ENCODE data around the gene GADD45A.

Gene GADD45A

GRCh38 chr1:67700692-67701410 lies 15.8 kb downstream of the GADD45A start:
- TF ChIP-seq, protein P1, sequence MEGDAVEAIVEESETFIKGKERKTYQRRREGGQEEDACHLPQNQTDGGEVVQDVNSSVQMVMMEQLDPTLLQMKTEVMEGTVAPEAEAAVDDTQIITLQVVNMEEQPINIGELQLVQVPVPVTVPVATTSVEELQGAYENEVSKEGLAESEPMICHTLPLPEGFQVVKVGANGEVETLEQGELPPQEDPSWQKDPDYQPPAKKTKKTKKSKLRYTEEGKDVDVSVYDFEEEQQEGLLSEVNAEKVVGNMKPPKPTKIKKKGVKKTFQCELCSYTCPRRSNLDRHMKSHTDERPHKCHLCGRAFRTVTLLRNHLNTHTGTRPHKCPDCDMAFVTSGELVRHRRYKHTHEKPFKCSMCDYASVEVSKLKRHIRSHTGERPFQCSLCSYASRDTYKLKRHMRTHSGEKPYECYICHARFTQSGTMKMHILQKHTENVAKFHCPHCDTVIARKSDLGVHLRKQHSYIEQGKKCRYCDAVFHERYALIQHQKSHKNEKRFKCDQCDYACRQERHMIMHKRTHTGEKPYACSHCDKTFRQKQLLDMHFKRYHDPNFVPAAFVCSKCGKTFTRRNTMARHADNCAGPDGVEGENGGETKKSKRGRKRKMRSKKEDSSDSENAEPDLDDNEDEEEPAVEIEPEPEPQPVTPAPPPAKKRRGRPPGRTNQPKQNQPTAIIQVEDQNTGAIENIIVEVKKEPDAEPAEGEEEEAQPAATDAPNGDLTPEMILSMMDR (IDR thresholded peaks at IDR 0.05; ENCODE audit: insufficient read depth, low read length, poor library complexity, severe bottlenecking): no peak
- Histone ChIP-seq H3K36me3 (ENCODE audit: control insufficient read depth, insufficient read depth, low read length) (no peaks in the 10 kb centered on the region), H3K4me3 (replicated peaks; ENCODE audit: low read depth, low read length) (no peak overlapping the region), H3K27me3 (replicated peaks; ENCODE audit: control insufficient read depth, insufficient read depth, low read length) (no peaks in the 10 kb centered on the region)
- no peak for DNase-seq (ENCODE audit: extremely low read depth, insufficient read length)

GRCh38 chr1:67701876-67702275 lies 16.9 kb downstream of the GADD45A start:
- DNase-seq (ENCODE audit: extremely low read depth, insufficient read length): no peak
- TF ChIP-seq, protein P1 (IDR thresholded peaks at IDR 0.05; ENCODE audit: insufficient read depth, low read length, poor library complexity, severe bottlenecking): no peak
- H3K36me3 ChIP-seq (ENCODE audit: control insufficient read depth, insufficient read depth, low read length): no peaks in the 10 kb centered on the region
- no peak overlapping the region for H3K4me3 ChIP-seq (replicated peaks; ENCODE audit: low read depth, low read length)
- no peaks in the 10 kb centered on the region for H3K27me3 ChIP-seq (replicated peaks; ENCODE audit: control insufficient read depth, insufficient read depth, low read length)

- TF ChIP-seq, protein P1 (IDR thresholded peaks at IDR 0.05; ENCODE audit: insufficient read depth, low read length, poor library complexity, severe bottlenecking): no peak
- no peak overlapping the region for H3K4me3 ChIP-seq (replicated peaks; ENCODE audit: low read depth, low read length)
- no peaks in the 10 kb centered on the region for H3K27me3 ChIP-seq (replicated peaks; ENCODE audit: control insufficient read depth, insufficient read depth, low read length)
- no peaks in the 10 kb centered on the region for H3K36me3 ChIP-seq (ENCODE audit: control insufficient read depth, insufficient read depth, low read length)
- DNase-seq (ENCODE audit: extremely low read depth, insufficient read length): no peak
Measured at GRCh38 chr1:67704351-67704750, 19.4 kb downstream of the GADD45A start.

GRCh38 chr1:67705735-67706453 lies 20.9 kb downstream of the GADD45A start:
- no peaks in the 10 kb centered on the region for H3K36me3 ChIP-seq (ENCODE audit: control insufficient read depth, insufficient read depth, low read length)
- H3K27me3 ChIP-seq (replicated peaks; ENCODE audit: control insufficient read depth, insufficient read depth, low read length): no peaks in the 10 kb centered on the region
- DNase-seq (ENCODE audit: extremely low read depth, insufficient read length): no peak
- H3K4me3 ChIP-seq (replicated peaks; ENCODE audit: low read depth, low read length): no peak overlapping the region
- TF ChIP-seq, protein P1 (IDR thresholded peaks at IDR 0.05; ENCODE audit: insufficient read depth, low read length, poor library complexity, severe bottlenecking): no peak

DNA sequence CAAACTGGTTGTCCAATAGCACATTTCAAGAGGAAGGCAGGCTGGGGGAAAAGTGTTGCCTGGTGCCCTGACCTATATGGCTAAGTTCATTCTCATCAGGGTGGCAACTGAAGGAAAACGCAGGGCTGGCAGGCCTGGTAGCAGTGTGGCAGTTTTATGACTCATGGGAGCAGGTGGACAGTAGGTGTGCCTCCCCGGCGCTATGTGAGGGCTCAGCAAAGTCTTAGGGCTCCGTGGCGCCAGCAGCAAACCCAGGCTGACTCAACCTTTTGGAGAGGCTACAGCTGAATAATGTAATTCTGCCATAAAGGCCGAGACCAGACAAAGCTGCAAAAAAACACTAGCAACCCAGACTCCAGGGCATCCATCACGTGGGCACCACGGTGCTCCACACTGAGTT lies 23.6 kb downstream of the GADD45A start:
- Histone ChIP-seq H3K27me3 (replicated peaks; ENCODE audit: control insufficient read depth, insufficient read depth, low read length) (no peaks in the 10 kb centered on the region), H3K4me3 (replicated peaks; ENCODE audit: low read depth, low read length) (no peak overlapping the region), H3K36me3 (ENCODE audit: control insufficient read depth, insufficient read depth, low read length) (no peaks in the 10 kb centered on the region)
- TF ChIP-seq, protein P1 (IDR thresholded peaks at IDR 0.05; ENCODE audit: insufficient read depth, low read length, poor library complexity, severe bottlenecking): no peak
- no peak for DNase-seq (ENCODE audit: extremely low read depth, insufficient read length)
